ENCODE results near the gene DDX20. TPM values are rescaled to one million over a fixed set of nuclear protein-coding genes. Genes with fewer than 3 reads are reported as not detected.

DDX20 gene
- total RNA-seq, 4 donors from 2014 or later, result 15.7 to 32.6 (median 20.8) TPM

GRCh38 chr1:111778066-111778465 lies 22.4 kb downstream of the DDX20 start:
- WGBS, 2 donors, result 88 to 92% methylated on average over 6 of the region's 6 CpGs
- DNase-seq, result no peak
- intact Hi-C loops (cut with DNase I), result no loop called here

GRCh38 chr1:111778541-111779051 lies 22.9 kb downstream of the DDX20 start:
- Histone ChIP-seq H3K27me3 (no peaks in the 10 kb centered on the region), H3K9me3 (no peaks in the 10 kb centered on the region), H3K4me1 (no peaks in the 10 kb centered on the region), H3K27ac (no peak overlapping the region), H3K4me3 (replicated peaks in 1 of 3) (no peak overlapping the region), H3K36me3 (no peaks in the 10 kb centered on the region)
- 65 to 77% methylated on average over 2 of the region's 2 CpGs for WGBS, 2 donors
- intact Hi-C loops (cut with DNase I), result no loop called here
- TF ChIP-seq POLR2A (IDR thresholded peaks at IDR 0.05) (no peak), CTCF (IDR thresholded peaks at IDR 0.05) (no peak)
- no peak for DNase-seq

More at GRCh38 chr1:111778066-111778465, 22.4 kb downstream of the DDX20 start:
- Histone ChIP-seq H3K27ac (no peak overlapping the region), H3K36me3 (no peaks in the 10 kb centered on the region), H3K9me3 (no peaks in the 10 kb centered on the region), H3K4me1 (no peaks in the 10 kb centered on the region), H3K27me3 (no peaks in the 10 kb centered on the region), H3K4me3 (replicated peaks in 1 of 3) (no peak overlapping the region)
- TF ChIP-seq CTCF (IDR thresholded peaks at IDR 0.05) (no peak), POLR2A (IDR thresholded peaks at IDR 0.05) (no peak)

GRCh38 chr1:111779546-111779945 lies 23.8 kb downstream of the DDX20 start:
- H3K27me3 ChIP-seq, result no peaks in the 10 kb centered on the region
- no peaks in the 10 kb centered on the region for H3K36me3 ChIP-seq
- no peak overlapping the region for H3K4me3 ChIP-seq (replicated peaks in 1 of 3)
- intact Hi-C loops (cut with DNase I), result no loop called here
- no peak overlapping the region for H3K27ac ChIP-seq
- 85 to 100% methylated on average over 2 of the region's 2 CpGs for WGBS, 2 donors
- no peak for TF ChIP-seq POLR2A (IDR thresholded peaks at IDR 0.05)
- no peak for TF ChIP-seq CTCF (IDR thresholded peaks at IDR 0.05)
- DNase-seq, result no peak
- no peaks in the 10 kb centered on the region for H3K9me3 ChIP-seq
- no peaks in the 10 kb centered on the region for H3K4me1 ChIP-seq

- intact Hi-C loops (cut with DNase I), result no loop called here
- Histone ChIP-seq H3K4me3 (replicated peaks in 1 of 3) (no peak overlapping the region), H3K4me1 (peaks cover 6% of the 10 kb centered on the region in 2 donors), H3K27me3 (no peaks in the 10 kb centered on the region), H3K27ac (no peak overlapping the region), H3K36me3 (no peaks in the 10 kb centered on the region), H3K9me3 (no peaks in the 10 kb centered on the region)
- DNase-seq, result no peak
- 79 to 81% methylated on average over 4 of the region's 4 CpGs for WGBS, 2 donors
- no peak for TF ChIP-seq POLR2A (IDR thresholded peaks at IDR 0.05)
- no peak for TF ChIP-seq CTCF (IDR thresholded peaks at IDR 0.05)
Observed at GRCh38 chr1:111784273-111784901, 28.7 kb downstream of the DDX20 start.

- intact Hi-C loops (cut with DNase I), result no loop called here
- Histone ChIP-seq H3K9me3 (no peaks in the 10 kb centered on the region), H3K4me3 (replicated peaks in 1 of 3) (no peak overlapping the region), H3K27ac (no peak overlapping the region), H3K27me3 (no peaks in the 10 kb centered on the region), H3K4me1 (peaks cover 10 to 13% of the 10 kb centered on the region in 2 donors), H3K36me3 (no peaks in the 10 kb centered on the region)
- no peak for DNase-seq
- 83 to 84% methylated on average over 9 of the region's 9 CpGs for WGBS, 2 donors
- TF ChIP-seq CTCF (IDR thresholded peaks at IDR 0.05), result no peak
Observed at GRCh38 chr1:111786669-111787207, 31.0 kb downstream of the DDX20 start.

Measured in thyroid gland (tissue), 4 donors.